Muscle layer of duodenum (tissue), 2 donors: ENCODE measurements around the gene QPRT.
"Not testable (repeated sequence)": the region's sequence is repeated elsewhere in the genome, so short reads cannot be mapped to it uniquely, and the experiment has no call there.

Source experiments
- H3K27ac ChIP-seq: one replicate; pipeline ENCODE4 v1.7.0; 2013; ENCODE audit warnings: mild to moderate bottlenecking, low read length
- H3K27me3 ChIP-seq: one replicate; pipeline ENCODE4 v1.7.0; 2013; ENCODE audit warnings: low read depth, mild to moderate bottlenecking, control low read depth, low read length
- H3K36me3 ChIP-seq, 2 donors: one replicate each; pipeline ENCODE4 v1.7.0; 2013; ENCODE audit warnings: low read length in 2 of 2, control low read depth in 1 of 2, mild to moderate bottlenecking in 1 of 2; ENCODE audit not compliant: insufficient read depth in 2 of 2, control insufficient read depth in 1 of 2
- H3K4me1 ChIP-seq, 2 donors: one replicate each; pipeline ENCODE4 v1.7.0; 2013; ENCODE audit warnings: low read length in 2 of 2, mild to moderate bottlenecking in 2 of 2, control low read depth in 1 of 2, moderate library complexity in 1 of 2; ENCODE audit not compliant: insufficient read depth in 2 of 2, control insufficient read depth in 1 of 2
- H3K4me3 ChIP-seq, 2 donors: one replicate each; pipeline ENCODE4 v1.7.0; 2013; ENCODE audit warnings: low read length in 2 of 2, low read depth in 1 of 2, mild to moderate bottlenecking in 1 of 2
- H3K9me3 ChIP-seq, 2 donors: one replicate each; pipeline ENCODE4 v1.7.0; 2013; ENCODE audit warnings: low read length in 2 of 2, control low read depth in 1 of 2, mild to moderate bottlenecking in 1 of 2; ENCODE audit not compliant: control insufficient read depth in 1 of 2
- donor health status: healthy.

The QPRT gene

DNA sequence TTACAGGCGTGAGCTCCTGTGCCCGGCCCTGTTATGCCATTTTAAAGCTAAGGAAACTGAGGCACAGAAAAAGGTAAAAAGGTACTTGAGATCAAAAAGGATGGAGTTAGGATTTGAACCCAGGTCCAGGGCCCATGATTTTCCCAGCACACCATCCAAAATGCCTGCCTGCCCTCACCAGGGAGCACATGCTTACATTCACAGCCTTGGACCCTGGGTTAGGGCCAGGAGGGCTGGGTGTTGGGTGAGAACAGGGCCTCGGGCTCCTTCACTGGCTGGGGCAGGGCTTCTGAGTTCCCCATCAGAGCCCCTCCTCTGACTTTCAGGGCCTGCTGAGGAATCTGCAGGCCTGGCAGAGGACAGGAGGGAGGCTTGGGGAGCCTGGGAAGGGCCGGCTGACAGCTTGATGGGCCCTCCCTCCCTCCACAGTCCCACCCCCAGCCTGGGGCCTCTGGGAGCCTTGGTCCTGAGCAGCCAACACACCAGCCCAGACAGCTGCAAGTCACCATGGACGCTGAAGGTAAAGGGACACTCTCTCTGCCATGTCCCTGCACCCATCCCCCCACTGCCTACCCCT is at the start of gene QPRT:
Gene QPRT (plus strand): TSS at position 490 of the 577 bp plus-strand sequence. CDS start 18 bp downstream, at position 508.
- peak within 1 kb of the TSS; percentile 40 for H3K27ac ChIP-seq
- H3K4me1 ChIP-seq = peaks cover 0 to 15% of the 10 kb centered on the region in 2 donors
- no peaks in the 10 kb centered on the region for H3K27me3 ChIP-seq
- peak within 1 kb of the TSS; percentile 61 to 62 for H3K4me3 ChIP-seq
- H3K9me3 ChIP-seq = no peaks in the 10 kb centered on the region
- H3K36me3 ChIP-seq = no peaks in the 10 kb centered on the region

DNA sequence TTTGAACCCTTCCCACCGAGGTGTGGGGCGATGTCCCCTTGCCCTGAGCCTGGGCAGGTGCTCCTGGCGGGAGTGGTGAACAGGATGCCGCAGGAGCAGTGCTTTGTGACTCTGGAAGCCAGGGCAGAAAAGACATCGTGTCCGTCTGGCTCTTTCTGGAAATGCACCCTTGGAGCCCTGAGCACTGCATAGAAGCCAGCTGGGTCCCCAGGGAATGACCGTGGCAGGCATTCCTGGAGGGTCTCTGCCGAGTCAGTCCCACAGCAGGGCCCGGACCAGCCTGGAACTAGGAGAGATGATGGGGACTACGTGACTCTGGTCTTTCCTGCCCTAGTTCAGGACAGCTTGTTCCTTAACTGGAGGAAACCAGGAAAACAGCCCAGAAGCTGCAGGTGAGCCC is 49.7 kb upstream of the QPRT start:
- not testable (repeated sequence) for H3K27me3 ChIP-seq, H3K4me1 ChIP-seq, H3K27ac ChIP-seq, H3K9me3 ChIP-seq, H3K36me3 ChIP-seq, H3K4me3 ChIP-seq

DNA sequence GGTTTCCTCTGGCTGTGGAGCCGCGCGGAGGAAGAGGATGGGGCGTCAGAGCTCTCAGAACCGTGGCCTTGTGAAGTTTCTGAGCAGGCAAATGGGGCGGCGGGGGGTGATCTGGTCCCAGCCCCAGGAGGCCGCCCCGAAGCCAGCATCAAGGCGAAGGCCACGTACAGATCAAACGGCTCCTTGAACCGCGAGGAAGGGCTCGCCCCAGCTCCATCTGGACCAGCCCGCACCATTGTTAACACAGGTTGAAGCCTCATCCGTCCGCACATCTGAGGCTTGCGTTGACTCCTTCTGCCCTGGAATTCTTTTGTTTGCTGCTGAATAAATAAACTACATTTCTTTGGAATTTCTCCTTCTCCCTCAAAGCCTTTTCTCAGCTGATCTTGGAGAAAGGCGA is 47.3 kb upstream of the QPRT start:
- H3K4me1 ChIP-seq, H3K27ac ChIP-seq, H3K36me3 ChIP-seq, H3K9me3 ChIP-seq, H3K4me3 ChIP-seq, H3K27me3 ChIP-seq: not testable (repeated sequence)

DNA sequence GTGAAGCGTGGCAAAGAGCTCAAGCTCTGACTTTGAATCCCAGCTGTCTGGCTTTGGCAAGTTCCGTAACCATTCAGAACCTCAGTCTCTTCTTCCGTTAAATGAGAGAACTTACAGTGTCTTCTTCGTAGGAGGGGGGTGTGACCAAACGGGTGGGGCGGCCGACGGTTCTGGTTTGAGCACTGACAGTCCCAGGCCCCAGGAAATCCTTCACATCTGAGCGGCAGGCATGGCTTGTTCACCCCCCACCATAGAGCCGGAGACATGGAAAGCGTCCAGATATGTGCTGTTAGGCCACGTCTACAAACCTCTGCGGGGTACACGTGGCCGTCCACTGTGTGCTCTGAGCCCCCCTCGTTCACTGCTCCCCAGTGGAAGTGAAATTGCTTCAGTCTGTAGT is 43.1 kb upstream of the QPRT start:
- H3K27me3 ChIP-seq, H3K36me3 ChIP-seq, H3K27ac ChIP-seq, H3K4me3 ChIP-seq, H3K9me3 ChIP-seq, H3K4me1 ChIP-seq: not testable (repeated sequence)

DNA sequence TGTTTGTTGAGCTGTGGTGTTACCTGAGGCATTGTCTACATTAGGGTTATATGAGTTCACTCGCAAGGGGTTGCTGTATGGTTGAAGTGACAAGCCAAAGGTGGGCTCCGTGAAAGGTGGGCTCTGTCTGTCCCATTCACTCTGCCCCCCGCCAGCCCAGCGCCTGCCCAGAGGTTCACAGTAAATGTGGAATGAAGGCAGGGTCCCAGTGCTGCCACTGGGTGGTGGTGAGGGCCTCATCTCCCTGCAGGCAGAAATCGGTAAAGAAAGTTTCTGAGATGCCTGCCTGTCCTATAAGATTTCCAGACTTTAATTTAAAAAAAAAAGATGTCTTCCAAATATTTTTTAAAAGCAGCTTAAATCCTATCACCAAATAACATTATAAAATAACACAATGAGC is 42.6 kb upstream of the QPRT start:
- H3K27me3 ChIP-seq, H3K4me3 ChIP-seq, H3K9me3 ChIP-seq, H3K4me1 ChIP-seq, H3K27ac ChIP-seq, H3K36me3 ChIP-seq: not testable (repeated sequence)

DNA sequence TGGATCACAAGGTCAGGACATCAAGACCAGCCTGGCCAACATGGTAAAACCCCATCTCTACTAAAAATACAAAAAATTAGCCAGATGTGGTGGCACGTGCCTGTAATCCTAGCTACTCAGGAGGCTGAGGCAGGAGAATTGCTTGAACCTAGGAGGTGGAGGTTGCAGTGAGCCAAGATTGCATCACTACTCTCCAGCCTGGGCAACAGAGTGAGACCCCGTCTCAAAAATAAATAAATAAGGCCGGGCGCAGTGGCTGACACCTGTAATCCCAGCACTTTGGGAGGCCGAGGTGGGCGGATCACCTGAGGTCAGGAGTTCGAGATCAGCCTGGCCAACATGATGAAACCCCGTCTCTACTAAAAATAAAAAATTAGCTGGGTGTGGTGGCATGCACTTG is 40.2 kb upstream of the QPRT start:
- not testable (repeated sequence) for H3K36me3 ChIP-seq, H3K27me3 ChIP-seq, H3K4me1 ChIP-seq, H3K27ac ChIP-seq, H3K9me3 ChIP-seq, H3K4me3 ChIP-seq

DNA sequence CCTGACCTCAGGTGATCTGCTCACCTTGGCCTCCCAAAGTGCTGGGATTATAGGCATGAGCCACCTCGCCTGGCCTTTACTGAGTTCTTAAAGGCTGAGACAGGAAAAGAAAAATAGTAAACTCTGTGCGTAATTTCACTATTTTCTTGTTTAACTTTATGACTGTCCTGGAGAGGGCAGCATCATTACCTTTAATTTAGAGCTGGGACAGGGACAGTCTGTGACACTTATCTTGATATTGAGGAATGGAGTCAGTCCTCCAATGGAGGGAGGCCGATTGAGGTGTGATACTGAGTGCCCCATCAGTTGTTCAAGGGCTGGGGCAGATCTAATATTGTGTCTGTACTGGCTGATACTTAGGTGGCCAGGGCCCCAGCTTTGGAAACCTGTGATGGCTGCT is 37.4 kb upstream of the QPRT start:
- Histone ChIP-seq H3K9me3 (no peaks in the 10 kb centered on the region), H3K4me1 (no peaks in the 10 kb centered on the region), H3K27me3 (no peaks in the 10 kb centered on the region), H3K36me3 (no peaks in the 10 kb centered on the region), H3K4me3 (no peak overlapping the region), H3K27ac (no peak overlapping the region)

DNA sequence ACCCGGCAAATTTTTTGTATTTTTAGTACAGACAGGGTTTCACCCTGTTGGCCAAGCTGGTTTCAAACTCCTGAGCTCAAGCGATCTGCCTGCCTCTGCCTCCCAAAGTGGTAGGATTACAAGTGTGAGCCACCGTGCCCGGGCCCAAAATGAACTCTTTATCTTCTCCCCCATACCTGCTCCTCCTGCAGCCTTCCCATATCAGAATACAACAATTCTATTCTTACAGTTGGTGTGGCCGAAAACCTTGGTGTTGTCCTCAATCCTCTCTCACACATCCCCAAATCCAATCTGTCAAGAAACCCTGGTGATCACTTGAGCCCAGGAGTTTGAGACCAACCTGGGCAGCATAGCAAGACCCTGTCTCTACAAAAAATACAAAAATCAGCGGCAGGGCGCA is 35.4 kb upstream of the QPRT start:
- H3K27ac ChIP-seq = no peak overlapping the region
- no peaks in the 10 kb centered on the region for H3K4me1 ChIP-seq
- H3K4me3 ChIP-seq = no peak overlapping the region
- no peaks in the 10 kb centered on the region for H3K36me3 ChIP-seq
- H3K27me3 ChIP-seq = no peaks in the 10 kb centered on the region
- H3K9me3 ChIP-seq = no peaks in the 10 kb centered on the region

DNA sequence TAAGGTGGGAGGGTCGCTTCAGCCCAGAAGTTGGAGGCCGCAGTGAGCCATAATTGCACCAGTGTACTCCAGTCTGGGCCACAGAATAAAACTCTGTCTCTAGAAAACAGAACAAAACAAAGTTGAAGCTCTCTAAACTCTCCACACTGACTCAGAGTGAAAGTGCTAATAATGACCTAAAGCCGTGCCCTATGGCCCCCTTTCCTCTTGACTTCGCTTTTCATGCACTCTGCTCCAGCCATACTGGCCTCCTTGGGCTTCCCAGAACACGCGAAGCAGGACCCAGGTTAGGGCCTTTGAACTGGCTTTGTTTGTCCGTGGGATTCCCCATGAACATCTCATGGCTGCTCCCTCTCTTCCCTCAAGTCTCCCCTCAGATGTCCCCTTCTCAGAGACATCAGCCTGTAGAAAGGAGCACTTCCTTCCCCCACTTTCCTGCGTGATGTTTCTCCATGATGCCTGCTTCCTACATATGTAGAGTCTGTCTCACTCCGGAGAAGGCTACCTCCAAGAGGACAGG is 34.6 kb upstream of the QPRT start:
- Histone ChIP-seq H3K27ac (no peak overlapping the region), H3K36me3 (no peaks in the 10 kb centered on the region), H3K27me3 (no peaks in the 10 kb centered on the region), H3K9me3 (no peaks in the 10 kb centered on the region), H3K4me1 (no peaks in the 10 kb centered on the region), H3K4me3 (no peak overlapping the region)

DNA sequence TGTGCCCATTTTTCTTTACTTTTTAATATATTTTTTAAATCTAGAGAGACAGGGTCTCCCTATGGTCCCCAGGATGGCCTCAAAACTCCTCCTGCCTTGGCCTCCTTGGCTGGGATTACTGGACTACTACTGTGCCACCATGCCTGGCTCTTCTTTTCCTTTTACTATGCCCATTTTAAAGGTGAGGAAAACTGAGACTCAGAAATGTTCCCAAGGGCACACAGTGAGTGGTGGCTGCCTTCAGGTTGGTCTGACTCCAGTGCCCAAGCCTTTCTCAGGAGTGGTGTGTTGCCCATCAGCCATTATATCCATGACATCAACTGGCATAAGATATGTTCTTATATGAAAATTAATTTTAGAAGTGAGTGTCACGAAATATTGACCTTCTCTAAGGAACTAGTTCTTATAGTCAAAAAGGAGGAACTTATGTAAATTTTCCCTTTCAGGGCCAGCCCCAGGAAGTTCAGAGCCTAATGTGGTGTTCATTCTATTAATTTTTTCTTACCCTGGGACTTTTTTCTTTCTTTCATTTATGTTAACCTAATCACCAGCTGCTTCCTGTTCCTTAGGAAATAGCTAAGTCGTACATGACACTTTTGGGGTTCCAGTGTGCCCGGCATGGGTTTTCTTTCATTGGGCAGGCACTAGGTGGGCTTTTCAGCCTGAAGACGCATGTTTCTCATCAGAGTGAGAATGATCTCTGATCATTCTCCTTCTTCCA is 33.8 kb upstream of the QPRT start:
- Histone ChIP-seq H3K4me1 (no peaks in the 10 kb centered on the region), H3K36me3 (no peaks in the 10 kb centered on the region), H3K27me3 (no peaks in the 10 kb centered on the region), H3K9me3 (no peaks in the 10 kb centered on the region), H3K4me3 (no peak overlapping the region), H3K27ac (no peak overlapping the region)

DNA sequence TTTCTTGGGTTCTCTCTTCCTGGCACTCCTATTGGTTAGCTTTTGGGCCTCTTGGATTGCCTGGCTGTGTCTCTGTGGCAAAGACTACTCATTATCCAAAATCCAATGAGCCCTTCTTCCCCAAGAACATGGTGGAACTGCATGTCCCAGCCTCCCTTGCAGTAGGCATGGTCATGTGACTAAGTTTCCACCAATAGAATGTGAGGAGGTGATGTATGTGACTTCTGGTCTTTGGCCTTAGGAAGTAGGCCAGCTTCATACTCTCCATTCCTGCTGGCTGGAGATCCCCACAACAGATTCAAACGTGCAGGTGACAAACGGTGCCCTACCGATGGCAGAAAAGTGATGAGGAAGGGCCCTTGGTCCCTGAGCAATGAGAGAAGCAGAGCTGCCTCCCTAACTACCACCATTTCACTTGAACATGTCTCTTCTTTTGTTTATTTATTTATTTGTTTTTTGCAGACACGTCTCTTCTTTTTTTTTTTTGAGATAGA is 33.2 kb upstream of the QPRT start:
- H3K4me3 ChIP-seq = no peak overlapping the region

DNA sequence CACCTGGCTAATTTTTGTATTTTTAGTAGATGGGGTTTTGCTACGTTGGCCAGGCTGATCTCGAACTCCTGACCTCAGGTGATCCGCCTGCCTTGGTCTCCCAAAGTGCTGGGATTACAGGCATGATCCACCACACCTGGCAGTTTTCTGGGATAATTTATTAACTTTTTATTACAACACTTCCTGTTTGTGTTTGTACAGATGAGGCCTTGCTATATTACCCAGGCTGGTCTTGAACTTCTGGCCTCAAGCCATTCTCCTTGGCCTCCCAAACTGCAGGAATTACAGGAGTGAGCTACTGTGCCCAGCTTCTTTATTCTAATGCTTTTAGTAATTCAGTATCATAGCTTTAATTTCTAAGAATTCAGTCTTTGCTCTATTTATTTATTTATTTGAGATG is 32.0 kb upstream of the QPRT start:
- no peaks in the 10 kb centered on the region for H3K4me1 ChIP-seq
- no peak overlapping the region for H3K4me3 ChIP-seq
- no peaks in the 10 kb centered on the region for H3K27me3 ChIP-seq
- no peak overlapping the region for H3K27ac ChIP-seq
- H3K36me3 ChIP-seq = no peaks in the 10 kb centered on the region
- no peaks in the 10 kb centered on the region for H3K9me3 ChIP-seq

More for the DNA sequence above, 33.2 kb upstream of the QPRT start:
- no peaks in the 10 kb centered on the region for H3K4me1 ChIP-seq
- no peaks in the 10 kb centered on the region for H3K9me3 ChIP-seq
- H3K36me3 ChIP-seq = no peaks in the 10 kb centered on the region
- H3K27me3 ChIP-seq = no peaks in the 10 kb centered on the region
- no peak overlapping the region for H3K27ac ChIP-seq
